Mammary epithelial cell (primary cell): ENCODE measurements around the gene SUPT7L.

Experiments used
- EZH2 ChIP-seq: IDR thresholded peaks from 2 replicates; pipeline ENCODE4 v1.6.1; 2012; ENCODE audit warnings: low read length, inconsistent platforms, borderline replicate concordance
- TF ChIP-seq, protein P1 (sequence below), 2 donors: IDR thresholded peaks in 1 of 2; conservative IDR thresholded peaks in 1 of 2; 2 replicates each; pipeline ENCODE4 v1.5.1; 2011 to 2012; ENCODE audit warnings: inconsistent platforms in 2 of 2, low read length in 2 of 2, mild to moderate bottlenecking in 2 of 2, control low read depth in 1 of 2, low read depth in 1 of 2; ENCODE audit not compliant: insufficient read depth in 1 of 2; ENCODE audit errors: extremely low read depth in 1 of 2

DNA sequence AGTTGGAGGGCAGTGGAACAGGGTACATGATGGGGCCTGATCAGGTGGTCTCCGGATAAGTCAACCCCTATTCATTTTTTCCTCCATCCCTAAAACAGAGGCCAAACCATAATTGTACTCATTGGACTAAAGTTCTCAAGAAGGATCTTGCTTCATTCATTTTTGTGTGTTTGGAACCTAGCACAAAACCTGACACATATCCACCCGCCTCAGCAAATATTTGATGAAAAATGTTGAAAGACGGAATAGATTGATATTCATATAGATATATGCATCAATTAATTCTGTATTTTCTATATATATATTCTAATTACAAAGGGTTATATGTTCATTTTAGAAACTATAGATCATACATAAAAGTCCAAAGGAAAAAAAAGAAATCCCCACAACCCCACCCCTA is 22.2 kb upstream of the SUPT7L start:
- TF ChIP-seq, protein P1, sequence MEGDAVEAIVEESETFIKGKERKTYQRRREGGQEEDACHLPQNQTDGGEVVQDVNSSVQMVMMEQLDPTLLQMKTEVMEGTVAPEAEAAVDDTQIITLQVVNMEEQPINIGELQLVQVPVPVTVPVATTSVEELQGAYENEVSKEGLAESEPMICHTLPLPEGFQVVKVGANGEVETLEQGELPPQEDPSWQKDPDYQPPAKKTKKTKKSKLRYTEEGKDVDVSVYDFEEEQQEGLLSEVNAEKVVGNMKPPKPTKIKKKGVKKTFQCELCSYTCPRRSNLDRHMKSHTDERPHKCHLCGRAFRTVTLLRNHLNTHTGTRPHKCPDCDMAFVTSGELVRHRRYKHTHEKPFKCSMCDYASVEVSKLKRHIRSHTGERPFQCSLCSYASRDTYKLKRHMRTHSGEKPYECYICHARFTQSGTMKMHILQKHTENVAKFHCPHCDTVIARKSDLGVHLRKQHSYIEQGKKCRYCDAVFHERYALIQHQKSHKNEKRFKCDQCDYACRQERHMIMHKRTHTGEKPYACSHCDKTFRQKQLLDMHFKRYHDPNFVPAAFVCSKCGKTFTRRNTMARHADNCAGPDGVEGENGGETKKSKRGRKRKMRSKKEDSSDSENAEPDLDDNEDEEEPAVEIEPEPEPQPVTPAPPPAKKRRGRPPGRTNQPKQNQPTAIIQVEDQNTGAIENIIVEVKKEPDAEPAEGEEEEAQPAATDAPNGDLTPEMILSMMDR (conservative IDR thresholded peaks at IDR 0.05 in 1 of 2, IDR thresholded peaks at IDR 0.05 in 1 of 2; ENCODE audit: extremely low read depth in 1 of 2, insufficient read depth in 1 of 2, low read depth in 1 of 2, low read length in 2 of 2) = no peak
- TF ChIP-seq EZH2 = no peak
